Measurements from ENCODE around the gene ANO6.

DNA sequence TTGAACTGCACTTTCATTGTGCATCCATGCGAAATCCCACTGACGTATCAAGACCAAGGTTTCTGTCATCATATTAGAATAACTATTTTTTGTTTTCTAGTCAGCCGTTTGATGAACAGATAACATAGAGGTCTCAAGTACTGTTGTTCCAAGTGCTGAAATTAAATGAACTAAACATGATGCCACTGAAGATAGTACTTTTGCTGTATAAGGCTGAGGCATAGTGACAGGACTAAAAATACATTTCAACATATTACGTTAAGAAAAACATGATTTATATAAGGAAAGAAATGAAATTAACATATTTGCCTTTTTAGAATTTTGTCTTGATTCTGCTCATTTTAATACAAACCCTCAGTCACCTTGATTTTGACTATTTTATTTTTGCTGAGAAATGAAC is 82.2 kb downstream of the ANO6 start:
- TF ChIP-seq, protein P1, sequence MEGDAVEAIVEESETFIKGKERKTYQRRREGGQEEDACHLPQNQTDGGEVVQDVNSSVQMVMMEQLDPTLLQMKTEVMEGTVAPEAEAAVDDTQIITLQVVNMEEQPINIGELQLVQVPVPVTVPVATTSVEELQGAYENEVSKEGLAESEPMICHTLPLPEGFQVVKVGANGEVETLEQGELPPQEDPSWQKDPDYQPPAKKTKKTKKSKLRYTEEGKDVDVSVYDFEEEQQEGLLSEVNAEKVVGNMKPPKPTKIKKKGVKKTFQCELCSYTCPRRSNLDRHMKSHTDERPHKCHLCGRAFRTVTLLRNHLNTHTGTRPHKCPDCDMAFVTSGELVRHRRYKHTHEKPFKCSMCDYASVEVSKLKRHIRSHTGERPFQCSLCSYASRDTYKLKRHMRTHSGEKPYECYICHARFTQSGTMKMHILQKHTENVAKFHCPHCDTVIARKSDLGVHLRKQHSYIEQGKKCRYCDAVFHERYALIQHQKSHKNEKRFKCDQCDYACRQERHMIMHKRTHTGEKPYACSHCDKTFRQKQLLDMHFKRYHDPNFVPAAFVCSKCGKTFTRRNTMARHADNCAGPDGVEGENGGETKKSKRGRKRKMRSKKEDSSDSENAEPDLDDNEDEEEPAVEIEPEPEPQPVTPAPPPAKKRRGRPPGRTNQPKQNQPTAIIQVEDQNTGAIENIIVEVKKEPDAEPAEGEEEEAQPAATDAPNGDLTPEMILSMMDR (conservative IDR thresholded peaks at IDR 0.05; ENCODE audit: low read depth, low read length), result no peak
- TF ChIP-seq EZH2phosphoT487 (IDR thresholded peaks at IDR 0.05; ENCODE audit: borderline replicate concordance, low read length) (no peak), EZH2 (IDR thresholded peaks at IDR 0.05; ENCODE audit: low read length, unreplicated experiment) (no peak)

All from PC-3 (cell line).